BE2C (cell line): ENCODE measurements around the gene ZNF41.
A peak's percentile ranks its signal among the peaks of the same experiment; 100 is the strongest.
"Not testable (repeated sequence)": the region's sequence is repeated elsewhere in the genome, so short reads cannot be mapped to it uniquely, and the experiment has no call there.

ENCODE experiments used
- DNase-seq: peaks from one replicate; pipeline ENCODE4 v3.0.0-alpha.2; 2020
- H3K27me3 ChIP-seq: fragments of 250-450 bp; sonication (Bioruptor Pico); 2 replicates; pipeline ENCODE4 v1.5.1; 2020; ENCODE audit warnings: mild to moderate bottlenecking
- H3K36me3 ChIP-seq: fragments of 250-450 bp; sonication (Bioruptor Pico); 2 replicates; pipeline ENCODE4 v1.5.1; 2020; ENCODE audit warnings: mild to moderate bottlenecking
- H3K4me1 ChIP-seq: fragments of 250-450 bp; sonication (Bioruptor Pico); 2 replicates; pipeline ENCODE4 v1.5.1; 2020
- H3K4me3 ChIP-seq: 2 replicates; pipeline ENCODE4 v1.5.1; 2011; ENCODE audit warnings: low read depth, low read length
- H3K9me3 ChIP-seq: fragments of 250-450 bp; sonication (Bioruptor Pico); 2 replicates; pipeline ENCODE4 v1.5.1; 2020
- TF ChIP-seq, protein P1 (sequence below): IDR thresholded peaks from 2 replicates; pipeline ENCODE4 v1.5.1; 2012; ENCODE audit warnings: mild to moderate bottlenecking, low read depth, low read length

The ZNF41 gene

DNA sequence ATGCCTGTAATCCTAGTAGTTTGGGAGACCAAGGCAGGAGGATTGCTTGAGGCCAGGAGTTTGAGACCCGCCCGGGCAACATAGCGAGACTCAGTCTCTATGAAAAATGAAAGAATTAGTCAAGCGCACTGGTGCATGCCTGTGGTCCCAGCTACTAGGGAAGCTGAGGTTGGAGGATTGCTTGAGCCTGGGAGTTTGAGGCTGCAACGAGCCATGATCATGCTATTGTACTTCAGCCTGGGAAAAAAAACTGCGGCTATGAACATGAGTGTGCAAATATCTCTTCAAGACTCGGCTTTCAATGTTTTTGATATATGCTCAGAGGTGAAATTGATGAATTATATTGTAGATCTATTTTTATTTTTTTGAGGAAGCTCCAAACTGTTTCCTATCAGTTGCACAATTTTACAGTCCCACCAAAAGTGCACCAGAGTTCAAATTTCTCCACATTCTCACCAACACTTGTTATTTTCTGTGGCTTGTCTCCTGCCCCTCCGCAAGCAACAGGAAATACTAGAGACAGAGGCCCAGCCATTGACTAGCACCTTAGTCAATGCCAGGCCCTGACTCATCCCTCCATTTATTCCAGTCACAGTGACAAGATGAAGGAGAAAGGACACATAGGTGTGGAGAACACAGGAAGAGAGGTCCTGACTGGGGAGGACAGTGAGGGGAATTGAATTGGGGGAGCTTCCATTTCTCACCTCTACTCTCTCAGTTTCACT lies 33.1 kb upstream of the ZNF41 start:
- no peaks in the 10 kb centered on the region for H3K4me1 ChIP-seq
- TF ChIP-seq, protein P1, sequence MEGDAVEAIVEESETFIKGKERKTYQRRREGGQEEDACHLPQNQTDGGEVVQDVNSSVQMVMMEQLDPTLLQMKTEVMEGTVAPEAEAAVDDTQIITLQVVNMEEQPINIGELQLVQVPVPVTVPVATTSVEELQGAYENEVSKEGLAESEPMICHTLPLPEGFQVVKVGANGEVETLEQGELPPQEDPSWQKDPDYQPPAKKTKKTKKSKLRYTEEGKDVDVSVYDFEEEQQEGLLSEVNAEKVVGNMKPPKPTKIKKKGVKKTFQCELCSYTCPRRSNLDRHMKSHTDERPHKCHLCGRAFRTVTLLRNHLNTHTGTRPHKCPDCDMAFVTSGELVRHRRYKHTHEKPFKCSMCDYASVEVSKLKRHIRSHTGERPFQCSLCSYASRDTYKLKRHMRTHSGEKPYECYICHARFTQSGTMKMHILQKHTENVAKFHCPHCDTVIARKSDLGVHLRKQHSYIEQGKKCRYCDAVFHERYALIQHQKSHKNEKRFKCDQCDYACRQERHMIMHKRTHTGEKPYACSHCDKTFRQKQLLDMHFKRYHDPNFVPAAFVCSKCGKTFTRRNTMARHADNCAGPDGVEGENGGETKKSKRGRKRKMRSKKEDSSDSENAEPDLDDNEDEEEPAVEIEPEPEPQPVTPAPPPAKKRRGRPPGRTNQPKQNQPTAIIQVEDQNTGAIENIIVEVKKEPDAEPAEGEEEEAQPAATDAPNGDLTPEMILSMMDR: no peak

DNA sequence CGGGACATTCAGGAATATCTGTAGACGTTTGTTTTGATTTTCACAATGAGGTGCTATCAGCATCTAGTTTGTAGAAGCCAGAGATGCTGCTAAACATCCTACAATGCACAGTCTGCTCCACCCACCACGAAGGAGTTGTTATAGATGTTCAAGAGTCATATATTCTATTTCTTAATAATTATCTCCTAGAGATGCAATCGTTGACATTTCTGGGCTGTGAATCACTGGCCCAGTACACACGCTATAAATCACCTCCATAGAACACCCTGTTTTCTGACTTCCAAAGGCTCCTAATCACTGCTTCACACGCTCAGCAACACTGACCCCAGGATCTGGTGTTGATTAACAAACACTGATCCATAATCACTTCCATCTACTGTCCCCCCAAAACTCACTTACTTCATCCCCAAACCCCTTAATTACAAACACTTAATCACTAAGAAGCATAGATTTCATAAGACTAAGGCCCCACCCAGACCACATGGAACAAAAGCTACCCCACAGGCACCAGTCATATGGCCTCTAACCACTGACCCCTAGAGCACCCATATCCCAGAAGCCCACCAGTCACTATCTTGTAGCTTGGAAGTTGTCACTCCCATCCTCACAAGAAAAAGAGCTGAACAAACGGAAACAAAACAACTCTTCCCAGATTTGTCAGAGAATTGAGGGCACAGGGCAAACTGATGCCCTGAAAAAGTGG lies 31.7 kb upstream of the ZNF41 start:
- no peaks in the 10 kb centered on the region for H3K36me3 ChIP-seq
- no peaks in the 10 kb centered on the region for H3K27me3 ChIP-seq
- no peaks in the 10 kb centered on the region for H3K9me3 ChIP-seq
- H3K4me1 ChIP-seq: no peaks in the 10 kb centered on the region
- H3K4me3 ChIP-seq: no peak overlapping the region
- no peak for DNase-seq
- TF ChIP-seq, protein P1: no peak

More for the DNA sequence above, 33.1 kb upstream of the ZNF41 start:
- no peaks in the 10 kb centered on the region for H3K9me3 ChIP-seq
- H3K36me3 ChIP-seq: no peaks in the 10 kb centered on the region
- H3K4me3 ChIP-seq: no peak overlapping the region
- H3K27me3 ChIP-seq: no peaks in the 10 kb centered on the region
- no peak for DNase-seq

DNA sequence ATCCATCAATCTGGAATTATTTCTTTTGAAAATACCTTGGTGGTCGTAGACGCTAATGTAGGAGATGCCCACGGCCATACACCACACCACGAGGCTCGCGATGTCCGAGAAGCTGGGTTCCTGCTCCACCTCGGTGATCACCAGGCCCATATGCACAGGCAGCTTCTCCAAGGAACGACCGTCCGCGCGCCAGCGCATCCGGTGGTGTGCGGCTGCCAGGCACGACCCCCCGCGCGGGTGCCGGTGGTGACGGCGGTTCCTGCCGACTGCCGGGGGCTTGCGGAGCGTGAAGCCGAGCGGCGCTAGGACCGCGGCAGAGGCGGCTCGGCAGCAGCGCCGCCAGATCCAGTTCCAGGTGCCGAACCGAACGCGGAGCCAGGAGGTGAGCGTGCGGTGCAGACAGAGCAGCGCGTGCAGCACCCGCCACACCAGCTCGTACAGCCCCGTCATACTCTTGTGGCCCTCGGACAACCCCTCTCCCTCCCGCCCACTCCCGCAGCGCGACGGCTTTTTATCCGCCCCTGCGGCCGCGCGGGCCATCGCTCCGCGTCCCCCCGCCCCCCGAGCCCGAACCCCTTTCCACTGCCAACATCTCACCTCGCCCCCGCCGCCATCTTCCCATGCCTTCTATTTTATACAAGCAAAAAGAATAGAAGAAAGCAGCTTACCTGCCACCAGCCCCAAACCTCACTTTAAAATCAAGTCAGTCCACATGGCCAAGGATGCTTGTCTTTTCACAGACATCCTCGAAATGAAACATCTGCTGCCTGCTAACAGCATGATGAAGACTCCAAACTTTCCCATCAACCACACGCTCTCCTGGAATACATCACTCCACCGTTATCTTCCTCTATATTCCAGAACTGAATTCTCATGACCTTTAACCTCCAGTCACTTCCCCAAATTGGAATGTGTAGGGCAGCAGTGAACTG lies 30.3 kb upstream of the ZNF41 start:
- peak; percentile 32 for DNase-seq
- H3K4me1 ChIP-seq, H3K9me3 ChIP-seq, H3K27me3 ChIP-seq, H3K36me3 ChIP-seq: not testable (repeated sequence)
- peak overlapping the region; percentile 69 for H3K4me3 ChIP-seq

DNA sequence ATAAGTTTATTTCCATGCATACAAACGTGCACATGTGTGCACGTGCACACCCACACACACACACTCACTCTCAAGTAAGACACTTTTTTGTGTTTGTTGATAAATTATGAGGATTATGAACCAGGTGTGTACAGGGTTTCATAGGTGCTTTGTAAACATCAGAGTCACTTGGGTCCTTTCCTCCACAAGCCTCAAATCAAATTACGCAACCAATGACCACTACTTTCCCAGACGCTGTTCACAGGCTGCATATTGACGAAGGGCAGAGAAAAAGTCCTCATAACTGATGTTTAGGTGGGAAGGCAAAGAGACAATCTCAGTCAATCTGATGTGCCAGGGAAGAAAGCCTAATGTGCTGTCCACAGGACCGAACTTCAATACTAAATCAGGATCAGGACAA lies 29.4 kb upstream of the ZNF41 start:
- peak overlapping the region; percentile 41 for H3K4me3 ChIP-seq
- DNase-seq, H3K9me3 ChIP-seq, H3K4me1 ChIP-seq, H3K27me3 ChIP-seq, H3K36me3 ChIP-seq: not testable (repeated sequence)

DNA sequence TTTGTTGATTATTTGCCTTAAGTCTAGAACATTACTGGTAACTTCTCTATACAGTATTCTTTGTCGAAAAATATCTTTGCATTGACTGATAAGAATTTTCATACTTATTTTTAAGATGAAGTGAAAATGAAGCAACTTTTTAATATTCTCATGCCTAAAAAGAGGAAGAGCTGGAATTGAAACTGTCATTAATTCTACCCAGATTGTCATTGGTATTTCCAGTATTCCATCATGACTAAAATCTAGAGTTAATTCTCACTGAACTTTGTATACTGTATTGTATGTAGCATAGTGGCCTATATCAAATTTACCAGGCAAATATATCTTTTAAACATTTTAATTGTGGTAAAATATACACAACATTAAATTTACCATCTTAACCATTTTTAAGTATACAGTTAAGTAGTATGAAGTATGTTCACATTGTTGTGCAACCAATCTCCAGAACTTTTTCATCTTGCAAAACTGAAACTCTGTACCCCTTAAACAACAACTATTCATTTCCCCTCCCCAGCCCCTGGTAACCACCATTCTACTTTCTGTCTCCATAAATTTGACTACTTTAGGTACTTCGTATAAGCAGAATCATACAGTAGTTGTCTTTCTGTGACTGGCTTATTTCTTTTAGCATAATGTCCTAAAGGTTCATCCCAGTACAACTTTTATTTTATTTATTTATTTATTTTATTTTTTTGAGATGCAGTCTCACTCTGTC lies 24.3 kb upstream of the ZNF41 start:
- TF ChIP-seq, protein P1: no peak
- no peaks in the 10 kb centered on the region for H3K4me1 ChIP-seq
- no peaks in the 10 kb centered on the region for H3K36me3 ChIP-seq
- DNase-seq: no peak
- no peak overlapping the region for H3K4me3 ChIP-seq
- H3K27me3 ChIP-seq: no peaks in the 10 kb centered on the region
- no peaks in the 10 kb centered on the region for H3K9me3 ChIP-seq

DNA sequence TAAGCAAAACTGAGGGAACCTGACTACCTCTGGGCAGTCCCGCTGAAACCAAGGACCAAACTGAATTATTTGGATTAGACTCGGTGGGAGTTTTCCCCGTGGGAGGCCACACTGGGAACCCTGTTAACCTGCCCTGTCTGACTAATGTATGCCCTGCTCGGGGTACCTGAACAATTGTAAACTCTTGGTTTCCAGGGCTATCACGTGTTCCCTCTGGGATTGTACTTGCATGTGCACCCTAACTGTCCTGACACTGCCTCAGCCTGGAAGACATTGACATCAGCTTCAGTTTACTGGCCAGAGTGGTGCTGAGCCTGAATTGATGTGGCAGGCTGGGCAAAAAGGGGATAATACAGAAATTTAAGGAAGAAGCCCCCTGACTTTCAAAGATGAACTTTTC lies 20.1 kb upstream of the ZNF41 start:
- no peaks in the 10 kb centered on the region for H3K9me3 ChIP-seq
- TF ChIP-seq, protein P1: no peak
- no peak for DNase-seq
- no peak overlapping the region for H3K4me3 ChIP-seq
- no peaks in the 10 kb centered on the region for H3K36me3 ChIP-seq
- no peaks in the 10 kb centered on the region for H3K27me3 ChIP-seq
- no peaks in the 10 kb centered on the region for H3K4me1 ChIP-seq
